ENCODE measurements around the gene AURKAIP1. TPM values are rescaled to one million over a fixed set of nuclear protein-coding genes. Genes with fewer than 3 reads are reported as not detected.

Gene AURKAIP1
- total and polyA plus RNA-seq, 2 of the 13 experiments (the other 11 are each of a cell fraction or from before 2014, with no cell fraction given): 69.5 to 175 TPM

DNA sequence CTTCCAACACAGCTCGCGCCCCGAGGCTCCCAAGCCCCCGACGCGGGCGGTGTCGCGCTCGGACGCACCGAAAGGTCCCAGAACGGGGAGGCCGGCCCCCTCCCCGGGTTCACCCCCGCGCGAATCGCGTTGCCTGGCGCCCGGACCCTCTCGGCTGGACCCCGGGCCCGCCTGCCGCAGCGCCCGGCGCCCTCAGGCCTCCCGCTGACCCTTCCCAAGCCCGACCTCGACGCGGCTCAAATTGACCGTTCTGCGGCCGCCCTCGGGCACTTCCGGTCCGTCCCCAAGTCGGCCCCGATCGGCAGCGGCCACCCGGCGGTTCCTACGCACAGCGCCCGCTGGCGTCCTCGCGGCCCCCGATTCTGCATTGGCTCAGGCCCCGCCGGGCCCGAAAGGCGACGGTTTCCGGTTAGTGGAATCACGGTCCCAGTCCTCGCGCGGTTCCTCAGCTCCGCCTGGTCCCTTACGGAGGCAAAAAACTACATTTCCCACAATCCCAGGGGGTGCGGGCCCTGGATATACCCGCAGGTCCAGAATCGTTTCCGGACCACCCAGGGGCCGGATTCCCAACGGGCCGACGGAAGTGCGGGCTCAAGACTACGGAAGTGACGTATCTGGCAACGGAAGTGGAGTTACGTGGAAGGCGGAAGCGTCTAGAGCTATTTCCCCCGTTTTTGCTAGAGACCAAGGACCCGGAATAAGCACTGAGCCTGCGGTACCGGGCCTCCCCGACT, at the start of gene AURKAIP1 (continued):
- TF ChIP-seq, protein P1, sequence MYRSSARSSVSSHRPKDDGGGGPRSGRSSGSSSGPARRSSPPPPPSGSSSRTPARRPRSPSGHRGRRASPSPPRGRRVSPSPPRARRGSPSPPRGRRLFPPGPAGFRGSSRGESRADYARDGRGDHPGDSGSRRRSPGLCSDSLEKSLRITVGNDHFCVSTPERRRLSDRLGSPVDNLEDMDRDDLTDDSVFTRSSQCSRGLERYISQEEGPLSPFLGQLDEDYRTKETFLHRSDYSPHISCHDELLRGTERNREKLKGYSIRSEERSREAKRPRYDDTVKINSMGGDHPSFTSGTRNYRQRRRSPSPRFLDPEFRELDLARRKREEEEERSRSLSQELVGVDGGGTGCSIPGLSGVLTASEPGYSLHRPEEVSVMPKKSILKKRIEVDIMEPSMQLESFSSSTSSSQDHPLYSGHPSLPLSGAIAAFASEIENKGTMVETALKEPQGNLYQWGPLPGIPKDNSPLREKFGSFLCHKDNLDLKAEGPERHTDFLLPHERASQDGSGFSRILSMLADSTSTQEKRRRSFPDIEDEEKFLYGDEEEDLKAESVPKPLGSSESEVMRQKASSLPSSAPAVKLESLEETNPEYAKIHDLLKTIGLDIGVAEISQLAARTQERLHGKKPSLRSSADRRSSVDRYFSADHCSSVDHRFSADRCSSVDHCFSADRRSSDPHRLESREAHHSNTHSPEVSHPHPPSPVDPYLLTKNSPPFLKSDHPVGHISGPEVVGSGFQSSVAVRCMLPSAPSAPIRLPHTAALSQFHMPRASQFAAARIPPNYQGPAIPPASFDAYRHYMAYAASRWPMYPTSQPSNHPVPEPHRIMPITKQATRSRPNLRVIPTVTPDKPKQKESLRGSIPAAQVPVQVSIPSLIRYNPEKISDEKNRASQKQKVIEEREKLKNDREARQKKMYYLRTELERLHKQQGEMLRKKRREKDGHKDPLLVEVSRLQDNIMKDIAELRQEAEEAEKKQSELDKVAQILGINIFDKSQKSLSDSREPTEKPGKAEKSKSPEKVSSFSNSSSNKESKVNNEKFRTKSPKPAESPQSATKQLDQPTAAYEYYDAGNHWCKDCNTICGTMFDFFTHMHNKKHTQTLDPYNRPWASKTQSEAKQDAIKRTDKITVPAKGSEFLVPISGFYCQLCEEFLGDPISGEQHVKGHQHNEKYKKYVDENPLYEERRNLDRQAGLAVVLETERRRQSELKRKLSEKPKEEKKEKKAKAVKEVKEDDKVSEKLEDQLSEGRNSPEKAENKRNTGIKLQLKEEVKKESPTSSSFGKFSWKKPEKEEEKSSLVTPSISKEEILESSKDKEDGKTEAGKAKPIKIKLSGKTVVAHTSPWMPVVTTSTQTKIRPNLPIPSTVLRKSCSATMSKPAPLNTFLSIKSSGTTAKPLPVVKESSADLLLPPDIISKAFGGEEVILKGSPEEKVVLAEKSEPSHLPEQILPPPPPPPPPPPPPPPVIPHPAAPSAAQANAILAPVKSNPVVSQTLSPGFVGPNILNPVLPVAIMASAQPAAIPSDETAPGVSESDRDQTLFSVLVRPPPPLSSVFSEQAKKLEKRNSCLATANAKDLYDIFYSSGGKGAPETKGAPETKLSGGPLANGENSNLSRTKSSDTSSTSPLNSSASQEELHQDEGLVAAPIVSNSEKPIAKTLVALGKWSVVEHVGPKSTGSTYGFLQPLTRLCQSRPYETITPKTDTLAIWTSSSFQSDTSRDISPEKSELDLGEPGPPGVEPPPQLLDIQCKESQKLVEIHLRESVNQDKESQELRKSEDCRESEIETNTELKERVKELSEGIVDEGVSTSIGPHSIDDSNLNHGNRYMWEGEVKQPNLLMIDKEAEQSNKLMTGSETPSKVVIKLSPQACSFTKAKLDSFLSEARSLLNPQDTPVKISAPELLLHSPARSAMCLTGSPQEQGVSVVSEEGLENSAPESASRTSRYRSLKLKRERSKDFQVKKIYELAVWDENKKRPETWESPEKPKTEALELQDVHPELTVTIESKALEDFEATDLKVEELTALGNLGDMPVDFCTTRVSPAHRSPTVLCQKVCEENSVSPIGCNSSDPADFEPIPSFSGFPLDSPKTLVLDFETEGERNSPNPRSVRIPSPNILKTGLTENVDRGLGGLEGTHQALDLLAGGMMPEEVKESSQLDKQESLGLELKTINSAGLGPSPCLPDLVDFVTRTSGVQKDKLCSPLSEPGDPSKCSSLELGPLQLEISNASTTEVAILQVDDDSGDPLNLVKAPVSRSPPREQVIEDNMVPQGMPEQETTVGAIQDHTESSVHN (CRISPR knock-in tag; IDR thresholded peaks at IDR 0.05): peak; percentile 68; the same call in 1 of the 2 replicates
- TF ChIP-seq, protein P2, sequence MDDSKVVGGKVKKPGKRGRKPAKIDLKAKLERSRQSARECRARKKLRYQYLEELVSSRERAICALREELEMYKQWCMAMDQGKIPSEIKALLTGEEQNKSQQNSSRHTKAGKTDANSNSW (CRISPR knock-in tag; IDR thresholded peaks at IDR 0.05; ENCODE audit: borderline replicate concordance): no peak
- TF ChIP-seq PHF20 (CRISPR knock-in tag; IDR thresholded peaks at IDR 0.05) (peak; percentile 98), ZNF720 (CRISPR knock-in tag; IDR thresholded peaks at IDR 0.05) (peak; percentile 75; the same call in 1 of the 2 replicates), ZNF549 (CRISPR knock-in tag; IDR thresholded peaks at IDR 0.05) (no peak), GABPB1 (CRISPR knock-in tag; IDR thresholded peaks at IDR 0.05) (peak; percentile 98), ZNF614 (CRISPR knock-in tag; IDR thresholded peaks at IDR 0.05; ENCODE audit: borderline replicate concordance) (peak; percentile 98), ZBTB14 (CRISPR knock-in tag; IDR thresholded peaks at IDR 0.05) (peak; percentile 72), SAP130 (CRISPR knock-in tag; IDR thresholded peaks at IDR 0.05; ENCODE audit: low read depth) (peak; percentile 91), FOSL1 (CRISPR knock-in tag; IDR thresholded peaks at IDR 0.05; ENCODE audit: borderline replicate concordance) (no peak), KMT2A (CRISPR knock-in tag; IDR thresholded peaks at IDR 0.05) (peak; percentile 98), ZNF772 (CRISPR knock-in tag; IDR thresholded peaks at IDR 0.05) (peak; percentile 96), NCOR1 (IDR thresholded peaks at IDR 0.05; ENCODE audit: borderline replicate concordance, low read length) (no peak)
- TF ChIP-seq, protein P3, sequence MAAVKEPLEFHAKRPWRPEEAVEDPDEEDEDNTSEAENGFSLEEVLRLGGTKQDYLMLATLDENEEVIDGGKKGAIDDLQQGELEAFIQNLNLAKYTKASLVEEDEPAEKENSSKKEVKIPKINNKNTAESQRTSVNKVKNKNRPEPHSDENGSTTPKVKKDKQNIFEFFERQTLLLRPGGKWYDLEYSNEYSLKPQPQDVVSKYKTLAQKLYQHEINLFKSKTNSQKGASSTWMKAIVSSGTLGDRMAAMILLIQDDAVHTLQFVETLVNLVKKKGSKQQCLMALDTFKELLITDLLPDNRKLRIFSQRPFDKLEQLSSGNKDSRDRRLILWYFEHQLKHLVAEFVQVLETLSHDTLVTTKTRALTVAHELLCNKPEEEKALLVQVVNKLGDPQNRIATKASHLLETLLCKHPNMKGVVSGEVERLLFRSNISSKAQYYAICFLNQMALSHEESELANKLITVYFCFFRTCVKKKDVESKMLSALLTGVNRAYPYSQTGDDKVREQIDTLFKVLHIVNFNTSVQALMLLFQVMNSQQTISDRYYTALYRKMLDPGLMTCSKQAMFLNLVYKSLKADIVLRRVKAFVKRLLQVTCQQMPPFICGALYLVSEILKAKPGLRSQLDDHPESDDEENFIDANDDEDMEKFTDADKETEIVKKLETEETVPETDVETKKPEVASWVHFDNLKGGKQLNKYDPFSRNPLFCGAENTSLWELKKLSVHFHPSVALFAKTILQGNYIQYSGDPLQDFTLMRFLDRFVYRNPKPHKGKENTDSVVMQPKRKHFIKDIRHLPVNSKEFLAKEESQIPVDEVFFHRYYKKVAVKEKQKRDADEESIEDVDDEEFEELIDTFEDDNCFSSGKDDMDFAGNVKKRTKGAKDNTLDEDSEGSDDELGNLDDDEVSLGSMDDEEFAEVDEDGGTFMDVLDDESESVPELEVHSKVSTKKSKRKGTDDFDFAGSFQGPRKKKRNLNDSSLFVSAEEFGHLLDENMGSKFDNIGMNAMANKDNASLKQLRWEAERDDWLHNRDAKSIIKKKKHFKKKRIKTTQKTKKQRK (IDR thresholded peaks at IDR 0.05; ENCODE audit: low read length): no peak
- TF ChIP-seq, protein P4, sequence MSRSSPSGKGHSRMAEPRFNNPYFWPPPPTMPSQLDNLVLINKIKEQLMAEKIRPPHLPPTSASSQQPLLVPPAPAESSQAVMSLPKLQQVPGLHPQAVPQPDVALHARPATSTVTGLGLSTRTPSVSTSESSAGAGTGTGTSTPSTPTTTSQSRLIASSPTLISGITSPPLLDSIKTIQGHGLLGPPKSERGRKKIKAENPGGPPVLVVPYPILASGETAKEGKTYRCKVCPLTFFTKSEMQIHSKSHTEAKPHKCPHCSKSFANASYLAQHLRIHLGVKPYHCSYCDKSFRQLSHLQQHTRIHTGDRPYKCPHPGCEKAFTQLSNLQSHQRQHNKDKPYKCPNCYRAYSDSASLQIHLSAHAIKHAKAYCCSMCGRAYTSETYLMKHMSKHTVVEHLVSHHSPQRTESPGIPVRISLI (CRISPR knock-in tag; IDR thresholded peaks at IDR 0.05; ENCODE audit: borderline replicate concordance): no peak; the same call in 1 of the 2 replicates
